ENCODE data around the gene ADAMTS3. TPM values are rescaled to one million over a fixed set of nuclear protein-coding genes. Genes with fewer than 3 reads are reported as not detected.

The ADAMTS3 gene
- total RNA-seq, 1 donor from 2014 or later, result 0.89 TPM

GRCh38 chr4:72286185-72286584 is 282.8 kb downstream of the ADAMTS3 start:
- Mint-ChIP-seq H3K36me3 (ENCODE audit: insufficient read depth) (no peaks in the 10 kb centered on the region), H3K27me3 (no peaks in the 10 kb centered on the region), H3K4me3 (ENCODE audit: low read depth) (no peak overlapping the region), H3K27ac (no peak overlapping the region), H3K9me3 (ENCODE audit: low read depth) (no peaks in the 10 kb centered on the region), H3K4me1 (ENCODE audit: low read depth) (peaks cover 4% of the 10 kb centered on the region)
- no peak for DNase-seq (ENCODE audit: low spot score, unreplicated experiment)
- TF ChIP-seq, protein P1, sequence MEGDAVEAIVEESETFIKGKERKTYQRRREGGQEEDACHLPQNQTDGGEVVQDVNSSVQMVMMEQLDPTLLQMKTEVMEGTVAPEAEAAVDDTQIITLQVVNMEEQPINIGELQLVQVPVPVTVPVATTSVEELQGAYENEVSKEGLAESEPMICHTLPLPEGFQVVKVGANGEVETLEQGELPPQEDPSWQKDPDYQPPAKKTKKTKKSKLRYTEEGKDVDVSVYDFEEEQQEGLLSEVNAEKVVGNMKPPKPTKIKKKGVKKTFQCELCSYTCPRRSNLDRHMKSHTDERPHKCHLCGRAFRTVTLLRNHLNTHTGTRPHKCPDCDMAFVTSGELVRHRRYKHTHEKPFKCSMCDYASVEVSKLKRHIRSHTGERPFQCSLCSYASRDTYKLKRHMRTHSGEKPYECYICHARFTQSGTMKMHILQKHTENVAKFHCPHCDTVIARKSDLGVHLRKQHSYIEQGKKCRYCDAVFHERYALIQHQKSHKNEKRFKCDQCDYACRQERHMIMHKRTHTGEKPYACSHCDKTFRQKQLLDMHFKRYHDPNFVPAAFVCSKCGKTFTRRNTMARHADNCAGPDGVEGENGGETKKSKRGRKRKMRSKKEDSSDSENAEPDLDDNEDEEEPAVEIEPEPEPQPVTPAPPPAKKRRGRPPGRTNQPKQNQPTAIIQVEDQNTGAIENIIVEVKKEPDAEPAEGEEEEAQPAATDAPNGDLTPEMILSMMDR (IDR thresholded peaks at IDR 0.05; ENCODE audit: unreplicated experiment), result peak; percentile 45

- Mint-ChIP-seq H3K4me3 (ENCODE audit: low read depth) (no peak overlapping the region), H3K9me3 (ENCODE audit: low read depth) (no peaks in the 10 kb centered on the region), H3K27ac (peak overlapping the region; percentile 52), H3K4me1 (ENCODE audit: low read depth) (no peaks in the 10 kb centered on the region), H3K36me3 (ENCODE audit: insufficient read depth) (no peaks in the 10 kb centered on the region), H3K27me3 (no peaks in the 10 kb centered on the region)
- TF ChIP-seq, protein P1 (IDR thresholded peaks at IDR 0.05; ENCODE audit: unreplicated experiment), result peak; percentile 10
- no peak for DNase-seq (ENCODE audit: low spot score, unreplicated experiment)
Observed at GRCh38 chr4:72283357-72283756, 285.7 kb downstream of the ADAMTS3 start.

DNA sequence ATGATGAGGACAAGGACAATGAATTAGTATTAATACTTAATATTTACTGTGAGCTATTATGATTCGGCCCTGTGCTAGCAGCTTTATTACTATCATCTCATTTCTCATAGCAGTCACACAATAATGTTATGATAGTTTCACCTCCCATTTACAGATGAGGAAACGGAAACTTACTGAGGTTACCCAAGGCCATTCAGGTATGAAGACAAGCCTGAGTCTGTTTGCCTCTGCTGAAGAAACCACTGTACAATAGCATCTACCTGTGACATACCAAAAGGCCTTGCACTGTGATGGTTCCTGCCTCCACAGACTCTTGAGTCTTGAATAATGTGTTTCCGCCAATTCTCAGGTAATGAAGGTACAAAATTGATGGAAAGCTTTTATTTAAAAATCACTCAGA is 288.8 kb downstream of the ADAMTS3 start:
- Mint-ChIP-seq H3K27me3 (no peaks in the 10 kb centered on the region), H3K4me1 (ENCODE audit: low read depth) (no peaks in the 10 kb centered on the region), H3K36me3 (ENCODE audit: insufficient read depth) (no peaks in the 10 kb centered on the region), H3K27ac (no peak overlapping the region), H3K4me3 (ENCODE audit: low read depth) (no peak overlapping the region), H3K9me3 (ENCODE audit: low read depth) (no peaks in the 10 kb centered on the region)
- TF ChIP-seq, protein P1 (IDR thresholded peaks at IDR 0.05; ENCODE audit: unreplicated experiment), result no peak
- no peak for DNase-seq (ENCODE audit: low spot score, unreplicated experiment)

DNA sequence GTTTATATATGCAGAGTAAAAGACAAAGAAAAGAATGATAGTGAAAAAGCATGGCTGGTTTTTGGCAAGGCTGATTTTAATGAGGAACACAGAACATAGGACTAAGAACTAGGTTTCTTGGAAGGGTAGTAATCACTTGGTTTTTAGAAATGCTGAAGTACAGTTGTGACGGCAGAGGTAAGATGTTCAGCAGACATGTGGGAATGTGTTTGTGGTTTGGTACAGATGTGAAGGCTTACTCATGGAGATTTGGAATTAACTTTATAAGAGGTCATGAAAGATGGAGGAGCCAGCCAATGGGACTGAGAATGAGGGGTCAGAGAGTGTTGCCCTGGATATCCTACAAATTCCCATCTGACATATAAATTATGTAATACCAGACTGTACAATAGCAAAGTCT is 293.6 kb downstream of the ADAMTS3 start:
- Mint-ChIP-seq H3K27me3 (no peaks in the 10 kb centered on the region), H3K27ac (no peak overlapping the region), H3K4me1 (ENCODE audit: low read depth) (no peaks in the 10 kb centered on the region), H3K36me3 (ENCODE audit: insufficient read depth) (no peaks in the 10 kb centered on the region), H3K9me3 (ENCODE audit: low read depth) (peaks cover 2% of the 10 kb centered on the region), H3K4me3 (ENCODE audit: low read depth) (no peak overlapping the region)
- no peak for DNase-seq (ENCODE audit: low spot score, unreplicated experiment)
- TF ChIP-seq, protein P1 (IDR thresholded peaks at IDR 0.05; ENCODE audit: unreplicated experiment), result no peak

DNA sequence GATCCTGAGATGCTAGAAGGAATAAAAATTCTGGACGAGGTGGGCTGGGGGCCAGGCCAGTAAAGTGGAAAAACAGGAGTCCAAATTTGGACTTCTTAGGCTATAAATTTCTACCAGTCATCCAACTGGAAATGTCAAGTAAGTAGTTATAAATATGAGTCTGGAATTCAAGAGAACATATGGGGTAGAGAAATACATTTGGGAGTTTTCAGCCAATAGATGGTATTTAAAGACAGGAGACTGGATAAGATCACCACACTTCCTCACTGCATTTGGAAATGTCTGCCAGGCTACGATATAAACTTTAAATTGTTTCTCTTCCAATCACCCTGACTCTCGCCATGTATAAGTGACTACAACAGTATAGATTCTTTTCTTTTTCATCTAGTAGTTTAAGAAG is 294.8 kb downstream of the ADAMTS3 start:
- no peaks in the 10 kb centered on the region for H3K27me3 Mint-ChIP-seq
- H3K36me3 Mint-ChIP-seq (ENCODE audit: insufficient read depth), result no peaks in the 10 kb centered on the region
- H3K27ac Mint-ChIP-seq, result no peak overlapping the region
- no peak overlapping the region for H3K4me3 Mint-ChIP-seq (ENCODE audit: low read depth)
- TF ChIP-seq, protein P1 (IDR thresholded peaks at IDR 0.05; ENCODE audit: unreplicated experiment), result no peak
- DNase-seq (ENCODE audit: low spot score, unreplicated experiment), result no peak
- H3K4me1 Mint-ChIP-seq (ENCODE audit: low read depth), result no peaks in the 10 kb centered on the region
- H3K9me3 Mint-ChIP-seq (ENCODE audit: low read depth), result peaks cover 3% of the 10 kb centered on the region

All from progenitor cell of endocrine pancreas (in vitro differentiated cells).